Nephron (organoid): Measurements from ENCODE around the gene PRUNE2.

ENCODE experiments used
- H3K27ac Mint-ChIP-seq, 3 experiments: 2 replicates each; pipeline ENCODE4 v1.8.0; 2020; ENCODE audit warnings: mixed read lengths in 3 of 3, mild to moderate bottlenecking in 2 of 3, moderate library complexity in 1 of 3
- H3K27me3 Mint-ChIP-seq: 2 replicates; pipeline ENCODE4 v1.8.0; 2021; ENCODE audit warnings: low read depth, mild to moderate bottlenecking, moderate library complexity, mixed read lengths
- H3K36me3 Mint-ChIP-seq: 2 replicates; pipeline ENCODE4 v1.8.0; 2020; ENCODE audit warnings: low read depth, mixed read lengths
- H3K4me1 Mint-ChIP-seq: 2 replicates; pipeline ENCODE4 v1.8.0; 2020; ENCODE audit warnings: mixed read lengths
- H3K4me3 Mint-ChIP-seq, 3 experiments: 2 replicates each; pipeline ENCODE4 v1.8.0; 2020; ENCODE audit warnings: mild to moderate bottlenecking in 3 of 3, mixed read lengths in 3 of 3, moderate library complexity in 2 of 3
- H3K9me3 Mint-ChIP-seq: 2 replicates; pipeline ENCODE4 v1.8.0; 2020; ENCODE audit warnings: mixed read lengths
- CTCF ChIP-seq, 3 experiments: fragments of 200-600 bp; sonication (generic); IDR thresholded peaks; one replicate each; pipeline ENCODE4 v1.5.0; 2021; ENCODE audit warnings: antibody characterized with exemption in 3 of 3; ENCODE audit not compliant: unreplicated experiment in 3 of 3

The PRUNE2 gene

GRCh38 chr9:76616780-76617179 is 289.1 kb downstream of the PRUNE2 start:
- Mint-ChIP-seq H3K36me3 (no peaks in the 10 kb centered on the region), H3K27me3 (peaks cover 9% of the 10 kb centered on the region), H3K9me3 (no peaks in the 10 kb centered on the region), H3K4me3 (no peak overlapping the region), H3K4me1 (no peaks in the 10 kb centered on the region), H3K27ac (no peak overlapping the region)
- no peak for TF ChIP-seq CTCF (IDR thresholded peaks at IDR 0.05; ENCODE audit: unreplicated experiment in 3 of 3)

- no peak overlapping the region for H3K27ac Mint-ChIP-seq
- TF ChIP-seq CTCF (IDR thresholded peaks at IDR 0.05; ENCODE audit: unreplicated experiment in 3 of 3): no peak
- no peaks in the 10 kb centered on the region for H3K36me3 Mint-ChIP-seq
- H3K4me1 Mint-ChIP-seq: no peaks in the 10 kb centered on the region
- H3K4me3 Mint-ChIP-seq: no peak overlapping the region
- H3K27me3 Mint-ChIP-seq: peaks cover 9% of the 10 kb centered on the region
- H3K9me3 Mint-ChIP-seq: no peaks in the 10 kb centered on the region
Measured at GRCh38 chr9:76615177-76615603, 290.7 kb downstream of the PRUNE2 start.

DNA sequence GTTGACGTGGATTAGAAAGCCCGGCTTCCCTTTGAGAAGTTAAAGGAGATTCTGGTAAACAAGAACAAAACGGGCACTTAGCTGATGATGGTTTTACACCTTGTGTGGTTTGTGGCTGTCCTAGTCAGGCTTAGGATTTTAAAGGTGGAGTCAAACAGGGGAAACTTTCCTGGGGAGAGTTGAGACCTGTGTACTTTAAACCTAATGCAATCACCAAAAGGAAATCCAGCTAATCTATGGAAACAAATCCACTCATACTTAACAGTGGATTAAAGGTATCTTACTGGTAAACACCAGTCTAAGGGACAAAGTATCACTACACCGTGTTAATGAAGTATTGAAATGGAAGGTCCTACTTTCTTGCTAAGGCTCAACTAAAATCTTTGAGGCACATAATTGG is 291.9 kb downstream of the PRUNE2 start:
- Mint-ChIP-seq H3K4me3 (no peak overlapping the region), H3K27ac (no peak overlapping the region), H3K9me3 (no peaks in the 10 kb centered on the region), H3K27me3 (peaks cover 10% of the 10 kb centered on the region), H3K4me1 (no peaks in the 10 kb centered on the region), H3K36me3 (no peaks in the 10 kb centered on the region)
- TF ChIP-seq CTCF (IDR thresholded peaks at IDR 0.05; ENCODE audit: unreplicated experiment in 3 of 3): no peak

GRCh38 chr9:76613150-76613781 is 292.6 kb downstream of the PRUNE2 start:
- no peak overlapping the region for H3K27ac Mint-ChIP-seq
- no peaks in the 10 kb centered on the region for H3K9me3 Mint-ChIP-seq
- H3K27me3 Mint-ChIP-seq: peaks cover 13% of the 10 kb centered on the region
- no peak overlapping the region for H3K4me3 Mint-ChIP-seq
- TF ChIP-seq CTCF (IDR thresholded peaks at IDR 0.05; ENCODE audit: unreplicated experiment in 3 of 3): no peak
- H3K36me3 Mint-ChIP-seq: no peaks in the 10 kb centered on the region
- no peaks in the 10 kb centered on the region for H3K4me1 Mint-ChIP-seq

DNA sequence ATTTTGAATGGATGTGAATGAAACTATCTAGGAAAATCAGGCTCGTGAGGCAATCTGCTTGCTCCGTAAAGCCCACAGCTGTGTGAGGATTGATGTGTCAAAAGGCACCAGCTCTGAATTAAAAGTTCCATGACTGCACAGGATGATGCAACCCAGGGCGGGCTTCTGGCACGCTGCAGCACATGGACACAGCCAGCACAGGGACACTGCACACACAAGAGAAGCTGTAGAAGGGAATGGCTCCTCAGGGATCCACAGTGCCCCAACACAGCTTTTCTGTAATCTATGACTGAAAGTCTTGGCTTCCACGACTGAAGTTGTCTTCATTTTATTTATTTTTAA is 295.9 kb downstream of the PRUNE2 start:
- peaks cover 9% of the 10 kb centered on the region for H3K27me3 Mint-ChIP-seq
- no peaks in the 10 kb centered on the region for H3K36me3 Mint-ChIP-seq
- TF ChIP-seq CTCF (IDR thresholded peaks at IDR 0.05; ENCODE audit: unreplicated experiment in 3 of 3): no peak
- no peaks in the 10 kb centered on the region for H3K9me3 Mint-ChIP-seq
- no peaks in the 10 kb centered on the region for H3K4me1 Mint-ChIP-seq
- no peak overlapping the region for H3K27ac Mint-ChIP-seq
- no peak overlapping the region for H3K4me3 Mint-ChIP-seq

DNA sequence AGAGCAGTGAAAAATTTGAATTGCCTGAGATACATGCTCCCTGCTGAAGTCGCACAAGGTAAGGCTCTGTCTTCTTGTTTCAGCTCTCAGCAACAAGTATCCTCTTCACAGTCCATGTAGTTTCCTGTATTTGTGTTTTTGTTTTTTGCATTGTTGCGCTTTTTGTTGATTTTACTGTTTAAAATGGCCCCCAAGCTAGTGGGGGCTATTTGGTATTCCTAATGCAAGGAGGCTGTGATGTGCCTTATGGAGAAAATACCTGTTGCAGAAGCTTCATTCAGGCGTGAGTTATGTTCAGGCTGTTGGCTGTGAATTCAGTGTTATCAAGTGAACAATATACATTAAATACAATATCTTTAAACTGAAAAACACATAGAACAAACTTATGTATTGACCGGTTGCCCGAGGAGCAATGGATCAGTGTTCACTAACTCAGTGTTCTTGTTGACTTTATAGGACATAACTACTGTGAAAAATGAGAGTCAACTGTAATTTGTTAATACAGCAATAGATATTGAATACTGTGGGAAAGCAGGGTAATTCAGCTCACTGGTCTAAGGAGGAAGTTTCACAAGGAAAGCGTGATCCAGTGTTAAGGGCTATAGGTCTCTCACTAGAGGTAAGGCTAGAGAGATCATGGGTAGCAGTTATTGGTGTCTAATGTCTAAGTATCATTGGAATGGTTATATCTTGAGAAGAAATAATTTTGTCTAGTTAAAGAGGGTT is 296.5 kb downstream of the PRUNE2 start:
- no peak overlapping the region for H3K27ac Mint-ChIP-seq
- peaks cover 9% of the 10 kb centered on the region for H3K27me3 Mint-ChIP-seq
- H3K4me3 Mint-ChIP-seq: no peak overlapping the region
- no peaks in the 10 kb centered on the region for H3K9me3 Mint-ChIP-seq
- no peak for TF ChIP-seq CTCF (IDR thresholded peaks at IDR 0.05; ENCODE audit: unreplicated experiment in 3 of 3)
- H3K36me3 Mint-ChIP-seq: no peaks in the 10 kb centered on the region
- H3K4me1 Mint-ChIP-seq: no peaks in the 10 kb centered on the region
